HFFc6 (cell line): Measurements from ENCODE around the gene CGREF1. TPM values are rescaled to one million over a fixed set of nuclear protein-coding genes. Genes with fewer than 3 reads are reported as not detected.

Experiments
- DNase-seq: peaks from one replicate; pipeline ENCODE4 v3.0.0-alpha.2; 2018
- H3K27ac Mint-ChIP-seq: 2 replicates; pipeline ENCODE4 v1.8.0; 2020; ENCODE audit warnings: mild to moderate bottlenecking, mixed read lengths
- H3K27me3 Mint-ChIP-seq: 2 replicates; pipeline ENCODE4 v1.8.0; 2021; ENCODE audit warnings: mild to moderate bottlenecking, moderate library complexity, mixed read lengths; ENCODE audit not compliant: insufficient read depth
- H3K36me3 Mint-ChIP-seq: 2 replicates; pipeline ENCODE4 v1.8.0; 2021; ENCODE audit warnings: low read depth, mixed read lengths
- H3K4me1 Mint-ChIP-seq: 2 replicates; pipeline ENCODE4 v1.8.0; 2020; ENCODE audit warnings: low read depth, mixed read lengths
- H3K4me3 Mint-ChIP-seq: 2 replicates; pipeline ENCODE4 v1.8.0; 2020; ENCODE audit warnings: mild to moderate bottlenecking, moderate library complexity, mixed read lengths
- H3K9me3 Mint-ChIP-seq: 2 replicates; pipeline ENCODE4 v1.8.0; 2020; ENCODE audit warnings: mild to moderate bottlenecking, mixed read lengths
- total RNA-seq, 6 experiments: library from RNA; stranded (reverse); fragmentation: NEBNext Ultra II Directional; extraction: Animal tissue kit (Norgen Biotek cat#: 25700); gene quantifications; 2 replicates in 1 of 6; 3 replicates in 5 of 6; pipeline ENCODE4 v1.2.3, GENCODE V29; 2021
- TF ChIP-seq, protein P1 (sequence below): fragments of 200-600 bp; sonication (generic); IDR thresholded peaks from 2 replicates; pipeline ENCODE4 v1.5.0; 2021; ENCODE audit warnings: antibody characterized with exemption, mild to moderate bottlenecking

CGREF1 gene
- total RNA-seq, 6 experiments from 2014 or later = 0.12 TPM; not detected in 5

DNA sequence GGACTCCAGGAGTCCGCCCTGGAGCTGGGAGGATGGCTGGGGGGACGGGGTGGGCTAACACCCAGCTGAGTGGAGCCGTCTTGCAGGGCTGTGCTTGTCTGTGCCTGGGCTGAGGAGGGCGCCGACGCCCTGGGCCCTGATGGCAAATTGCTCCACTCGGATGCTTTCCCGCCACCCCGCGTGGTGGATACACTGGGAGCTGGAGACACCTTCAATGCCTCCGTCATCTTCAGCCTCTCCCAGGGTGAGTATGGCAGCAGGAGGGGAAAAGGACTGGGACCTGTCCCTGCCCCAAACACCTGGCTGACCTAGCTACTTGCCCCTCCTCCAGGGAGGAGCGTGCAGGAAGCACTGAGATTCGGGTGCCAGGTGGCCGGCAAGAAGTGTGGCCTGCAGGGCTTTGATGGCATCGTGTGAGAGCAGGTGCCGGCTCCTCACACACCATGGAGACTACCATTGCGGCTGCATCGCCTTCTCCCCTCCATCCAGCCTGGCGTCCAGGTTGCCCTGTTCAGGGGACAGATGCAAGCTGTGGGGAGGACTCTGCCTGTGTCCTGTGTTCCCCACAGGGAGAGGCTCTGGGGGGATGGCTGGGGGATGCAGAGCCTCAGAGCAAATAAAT lies 19.5 kb downstream of the CGREF1 start:
- H3K36me3 Mint-ChIP-seq = no peaks in the 10 kb centered on the region
- no peak overlapping the region for H3K4me3 Mint-ChIP-seq
- no peak for DNase-seq
- peaks cover 21% of the 10 kb centered on the region for H3K27me3 Mint-ChIP-seq
- peaks cover 15% of the 10 kb centered on the region; the same call in 1 of the 2 replicates for H3K4me1 Mint-ChIP-seq
- H3K9me3 Mint-ChIP-seq = no peaks in the 10 kb centered on the region
- TF ChIP-seq, protein P1, sequence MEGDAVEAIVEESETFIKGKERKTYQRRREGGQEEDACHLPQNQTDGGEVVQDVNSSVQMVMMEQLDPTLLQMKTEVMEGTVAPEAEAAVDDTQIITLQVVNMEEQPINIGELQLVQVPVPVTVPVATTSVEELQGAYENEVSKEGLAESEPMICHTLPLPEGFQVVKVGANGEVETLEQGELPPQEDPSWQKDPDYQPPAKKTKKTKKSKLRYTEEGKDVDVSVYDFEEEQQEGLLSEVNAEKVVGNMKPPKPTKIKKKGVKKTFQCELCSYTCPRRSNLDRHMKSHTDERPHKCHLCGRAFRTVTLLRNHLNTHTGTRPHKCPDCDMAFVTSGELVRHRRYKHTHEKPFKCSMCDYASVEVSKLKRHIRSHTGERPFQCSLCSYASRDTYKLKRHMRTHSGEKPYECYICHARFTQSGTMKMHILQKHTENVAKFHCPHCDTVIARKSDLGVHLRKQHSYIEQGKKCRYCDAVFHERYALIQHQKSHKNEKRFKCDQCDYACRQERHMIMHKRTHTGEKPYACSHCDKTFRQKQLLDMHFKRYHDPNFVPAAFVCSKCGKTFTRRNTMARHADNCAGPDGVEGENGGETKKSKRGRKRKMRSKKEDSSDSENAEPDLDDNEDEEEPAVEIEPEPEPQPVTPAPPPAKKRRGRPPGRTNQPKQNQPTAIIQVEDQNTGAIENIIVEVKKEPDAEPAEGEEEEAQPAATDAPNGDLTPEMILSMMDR = no peak
- no peak overlapping the region for H3K27ac Mint-ChIP-seq

DNA sequence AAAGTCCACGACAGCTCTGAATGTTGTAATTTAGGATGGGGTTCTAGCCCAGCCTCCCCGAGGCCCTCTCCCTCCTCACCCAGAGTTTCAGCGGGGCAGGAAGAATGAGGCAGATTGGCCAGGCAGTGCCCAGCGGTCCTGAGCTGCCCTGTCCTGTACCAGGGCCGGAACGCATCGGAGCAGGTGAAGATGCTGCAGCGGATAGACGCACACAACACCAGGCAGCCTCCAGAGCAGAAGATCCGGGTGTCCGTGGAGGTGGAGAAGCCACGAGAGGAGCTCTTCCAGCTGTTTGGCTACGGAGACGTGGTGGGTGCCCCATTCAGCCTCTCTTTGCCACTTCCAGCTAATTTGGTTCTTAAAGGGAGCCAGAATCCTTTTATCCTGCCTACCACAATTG lies 21.6 kb downstream of the CGREF1 start:
- no peak for DNase-seq
- Mint-ChIP-seq H3K27ac (no peak overlapping the region), H3K9me3 (no peaks in the 10 kb centered on the region), H3K36me3 (no peaks in the 10 kb centered on the region), H3K4me3 (no peak overlapping the region), H3K4me1 (peaks cover 21% of the 10 kb centered on the region), H3K27me3 (peaks cover 7% of the 10 kb centered on the region)
- TF ChIP-seq, protein P1 = no peak

DNA sequence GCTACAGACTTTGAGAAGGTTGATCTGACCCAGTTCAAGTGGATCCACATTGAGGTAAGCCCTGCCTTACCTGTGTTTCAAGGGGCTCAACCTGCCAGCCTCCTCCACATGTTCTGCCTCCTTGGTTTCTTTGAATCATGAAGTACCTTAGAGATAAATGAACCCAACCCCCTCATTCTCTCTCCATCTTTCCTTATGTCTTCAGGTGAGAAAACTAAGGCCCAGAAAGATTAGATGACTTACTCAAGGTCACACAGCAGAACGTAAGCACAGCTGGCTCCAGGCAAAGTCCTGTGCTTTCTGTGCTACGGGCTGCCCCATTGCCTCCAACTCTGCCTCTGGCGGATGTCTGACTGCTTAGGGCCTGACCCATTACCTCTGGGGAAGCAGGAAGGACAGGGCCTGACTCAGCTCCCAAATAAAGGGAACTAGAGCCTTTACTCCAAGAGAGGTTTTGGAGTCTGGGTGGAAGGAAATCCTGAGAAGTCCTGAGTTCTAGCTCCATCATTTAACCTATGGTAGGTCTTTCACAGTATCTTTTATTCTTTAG lies 22.1 kb downstream of the CGREF1 start:
- peaks cover 5% of the 10 kb centered on the region for H3K27me3 Mint-ChIP-seq
- H3K27ac Mint-ChIP-seq = no peak overlapping the region
- no peaks in the 10 kb centered on the region for H3K36me3 Mint-ChIP-seq

DNA sequence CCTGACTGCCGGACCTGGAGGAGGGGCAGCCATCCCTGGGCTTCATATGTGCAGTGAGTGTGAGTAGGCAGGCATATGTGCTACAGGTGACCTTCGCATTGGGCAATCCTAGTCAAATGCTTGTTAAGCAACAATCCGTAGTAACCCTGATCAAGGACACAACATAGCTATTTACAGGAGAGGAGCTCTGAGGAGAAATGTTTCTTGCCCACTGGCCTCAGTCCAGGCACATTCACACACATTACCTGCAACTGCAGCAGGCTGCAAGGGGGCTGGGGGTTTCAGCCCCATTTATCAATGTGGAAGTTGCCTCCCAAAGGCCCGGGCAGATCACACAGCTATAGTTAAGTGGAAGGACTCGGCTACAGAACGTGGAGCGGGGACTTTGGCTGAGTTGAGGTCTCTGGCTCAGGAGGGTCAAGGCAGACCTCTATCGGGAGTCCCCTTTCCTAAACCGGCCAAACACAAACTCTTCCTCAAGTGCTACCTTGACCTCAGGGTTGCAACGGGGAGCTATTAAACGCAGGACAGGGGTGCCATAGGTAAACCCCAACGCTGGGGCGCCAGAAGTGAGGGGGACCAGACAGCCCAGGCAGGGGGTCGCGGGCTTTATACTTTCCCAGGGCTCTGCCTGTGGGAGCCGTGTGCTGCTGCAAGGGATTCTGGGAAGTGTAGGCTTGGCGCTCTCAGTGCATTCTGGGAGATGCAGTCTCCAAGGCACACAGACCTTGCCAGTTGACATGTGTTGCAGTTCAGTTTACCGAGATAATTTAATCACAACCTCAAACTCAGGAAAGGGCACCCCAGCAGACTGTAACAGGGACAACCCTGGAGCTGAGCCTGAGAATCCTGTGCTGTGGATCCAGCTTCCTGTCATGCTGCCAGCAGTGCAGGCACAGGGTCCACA lies 22.9 kb downstream of the CGREF1 start:
- Mint-ChIP-seq H3K27ac (no peak overlapping the region), H3K36me3 (no peaks in the 10 kb centered on the region)

More for the DNA sequence above, 22.1 kb downstream of the CGREF1 start:
- Mint-ChIP-seq H3K4me3 (no peak overlapping the region), H3K4me1 (peaks cover 21% of the 10 kb centered on the region), H3K9me3 (no peaks in the 10 kb centered on the region)
- TF ChIP-seq, protein P1 = no peak
- no peak for DNase-seq

DNA sequence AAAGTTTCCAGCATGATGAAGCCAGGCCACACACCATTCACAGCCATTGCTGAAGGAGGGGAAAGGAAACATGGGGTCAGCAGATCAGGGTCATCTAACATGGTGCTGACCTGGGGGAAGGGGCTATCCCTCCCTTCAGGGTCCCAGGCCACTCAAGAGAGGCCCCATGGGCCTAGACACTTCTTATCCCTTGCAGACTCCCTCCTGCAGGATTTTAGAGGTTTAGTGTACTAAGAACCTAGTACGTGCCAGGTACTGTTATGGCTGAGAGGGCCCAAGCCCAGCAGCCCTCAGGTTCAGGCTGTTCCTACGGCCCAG lies 23.5 kb downstream of the CGREF1 start:
- Mint-ChIP-seq H3K36me3 (no peaks in the 10 kb centered on the region), H3K4me3 (no peak overlapping the region), H3K27me3 (peaks cover 2% of the 10 kb centered on the region), H3K4me1 (peaks cover 21% of the 10 kb centered on the region), H3K27ac (no peak overlapping the region), H3K9me3 (no peaks in the 10 kb centered on the region)
- TF ChIP-seq, protein P1 = no peak
- DNase-seq = no peak

More for the DNA sequence above, 22.9 kb downstream of the CGREF1 start:
- peaks cover 2% of the 10 kb centered on the region for H3K27me3 Mint-ChIP-seq
- TF ChIP-seq, protein P1 = no peak
- no peaks in the 10 kb centered on the region for H3K9me3 Mint-ChIP-seq
- peaks cover 21% of the 10 kb centered on the region for H3K4me1 Mint-ChIP-seq
- peak overlapping the region; percentile 57 for H3K4me3 Mint-ChIP-seq
- DNase-seq = peak; percentile 41
